IPS-NIHi7 (cell line): ENCODE measurements around the gene CNNM4.

ENCODE experiments used
- DNase-seq: peaks from one replicate; pipeline ENCODE4 v3.0.0; 2012; ENCODE audit warnings: mixed read lengths; ENCODE audit errors: extremely low spot score

CNNM4 gene

GRCh38 chr2:96810783-96811192, 50.1 kb downstream of the CNNM4 start:
- DNase-seq, result no peak

GRCh38 chr2:96811917-96812316, 51.2 kb downstream of the CNNM4 start:
- DNase-seq, result no peak

- no peak for DNase-seq
These were observed 53.0 kb downstream of the CNNM4 start for GRCh38 chr2:96813656-96814055.

GRCh38 chr2:96815326-96816126, 54.8 kb downstream of the CNNM4 start:
- DNase-seq, result peak; percentile 31

GRCh38 chr2:96816127-96816835, 55.6 kb downstream of the CNNM4 start, which contains the start of gene CNNM3:
Gene CNNM3 (plus strand): TSS chr2:96816268. CDS start chr2:96816278, 10 bp downstream.
- peak; percentile 99 for DNase-seq

- DNase-seq, result no peak
These were observed 56.4 kb downstream of the CNNM4 start for GRCh38 chr2:96816836-96817702.

GRCh38 chr2:96817882-96818281, 57.2 kb downstream of the CNNM4 start:
- no peak for DNase-seq

GRCh38 chr2:96819128-96819875, 58.6 kb downstream of the CNNM4 start:
- peak; percentile 33 for DNase-seq

GRCh38 chr2:96819876-96820511, 59.3 kb downstream of the CNNM4 start:
- no peak for DNase-seq

- DNase-seq, result no peak
These were observed 60.5 kb downstream of the CNNM4 start for GRCh38 chr2:96821113-96821675.

- DNase-seq, result no peak
These were observed 62.1 kb downstream of the CNNM4 start for GRCh38 chr2:96822786-96823185.

- no peak for DNase-seq
These were observed 62.5 kb downstream of the CNNM4 start for GRCh38 chr2:96823198-96823597.

- DNase-seq, result no peak
These were observed 63.6 kb downstream of the CNNM4 start for GRCh38 chr2:96824079-96824870.

GRCh38 chr2:96825057-96825456, 64.4 kb downstream of the CNNM4 start:
- no peak for DNase-seq

- DNase-seq, result no peak
These were observed 66.0 kb downstream of the CNNM4 start for GRCh38 chr2:96826546-96827278.

- DNase-seq, result no peak
These were observed 67.7 kb downstream of the CNNM4 start for GRCh38 chr2:96828436-96828835.

- DNase-seq, result no peak
These were observed 68.2 kb downstream of the CNNM4 start for GRCh38 chr2:96828874-96829273.

GRCh38 chr2:96830044-96830562, 69.4 kb downstream of the CNNM4 start:
- DNase-seq, result no peak

- DNase-seq, result peak; percentile 44
These were observed 71.0 kb downstream of the CNNM4 start for GRCh38 chr2:96831679-96832078.
